PC-9 (cell line): ENCODE results near the gene EPS8L2.

Experiments used
- EZH2 ChIP-seq: fragments of 200-600 bp; sonication (generic); IDR thresholded peaks from 2 replicates; pipeline ENCODE4 v1.8.0; 2017; ENCODE audit warnings: antibody characterized with exemption, low read depth
- TF ChIP-seq, protein P1 (sequence below): fragments of 200-600 bp; sonication (generic); conservative IDR thresholded peaks from 2 replicates; pipeline ENCODE4 v1.6.1; 2017; ENCODE audit warnings: mixed run types, antibody characterized with exemption, mild to moderate bottlenecking, moderate library complexity

DNA sequence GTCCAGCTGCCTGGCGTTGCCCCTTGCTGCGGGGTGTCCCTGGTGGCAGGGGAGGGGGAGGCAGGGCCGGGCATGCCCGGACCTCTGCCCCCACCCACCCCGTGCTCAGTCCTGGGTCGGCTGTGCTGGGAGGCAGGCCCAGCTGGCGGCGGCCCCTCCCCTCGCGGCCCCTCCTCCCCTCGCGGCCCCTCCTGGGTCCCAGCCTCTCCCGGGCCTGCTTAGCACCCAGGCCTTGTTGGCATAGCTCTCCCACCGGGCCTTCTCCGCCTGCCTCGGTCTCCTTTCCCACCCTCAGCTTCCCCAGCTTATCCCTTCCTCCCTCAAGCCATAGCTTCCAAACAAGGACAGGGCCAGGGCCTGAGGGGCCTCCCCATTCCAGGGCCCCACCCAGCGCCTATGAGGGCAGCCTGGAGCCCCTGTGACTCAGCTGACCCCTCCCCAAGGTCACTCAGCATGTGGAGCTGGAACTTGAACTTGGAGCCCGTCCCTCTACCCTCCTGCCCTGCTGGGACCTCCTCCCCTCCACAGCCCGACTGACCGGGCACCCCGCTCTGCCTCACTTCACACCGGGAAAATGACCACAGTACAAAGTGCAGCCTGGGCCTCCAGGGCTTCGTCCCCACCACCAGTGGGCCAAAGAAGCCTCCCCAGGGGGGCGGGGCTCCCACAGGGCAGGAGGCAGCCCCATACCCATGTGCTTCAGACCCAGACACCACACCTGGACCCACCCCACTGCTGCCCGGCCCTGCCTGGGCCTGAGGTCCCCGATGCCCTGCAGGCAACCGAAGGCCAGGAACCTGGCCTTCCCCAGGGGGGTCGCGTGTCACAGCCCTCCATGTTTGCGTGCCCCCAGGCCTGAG lies 1.2 kb downstream of the EPS8L2 start:
- TF ChIP-seq, protein P1, sequence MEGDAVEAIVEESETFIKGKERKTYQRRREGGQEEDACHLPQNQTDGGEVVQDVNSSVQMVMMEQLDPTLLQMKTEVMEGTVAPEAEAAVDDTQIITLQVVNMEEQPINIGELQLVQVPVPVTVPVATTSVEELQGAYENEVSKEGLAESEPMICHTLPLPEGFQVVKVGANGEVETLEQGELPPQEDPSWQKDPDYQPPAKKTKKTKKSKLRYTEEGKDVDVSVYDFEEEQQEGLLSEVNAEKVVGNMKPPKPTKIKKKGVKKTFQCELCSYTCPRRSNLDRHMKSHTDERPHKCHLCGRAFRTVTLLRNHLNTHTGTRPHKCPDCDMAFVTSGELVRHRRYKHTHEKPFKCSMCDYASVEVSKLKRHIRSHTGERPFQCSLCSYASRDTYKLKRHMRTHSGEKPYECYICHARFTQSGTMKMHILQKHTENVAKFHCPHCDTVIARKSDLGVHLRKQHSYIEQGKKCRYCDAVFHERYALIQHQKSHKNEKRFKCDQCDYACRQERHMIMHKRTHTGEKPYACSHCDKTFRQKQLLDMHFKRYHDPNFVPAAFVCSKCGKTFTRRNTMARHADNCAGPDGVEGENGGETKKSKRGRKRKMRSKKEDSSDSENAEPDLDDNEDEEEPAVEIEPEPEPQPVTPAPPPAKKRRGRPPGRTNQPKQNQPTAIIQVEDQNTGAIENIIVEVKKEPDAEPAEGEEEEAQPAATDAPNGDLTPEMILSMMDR: no peak
- TF ChIP-seq EZH2: no peak
